Measurements from ENCODE around the gene YY1.
A peak's percentile ranks its signal among the peaks of the same experiment; 100 is the strongest.

Gene YY1

DNA sequence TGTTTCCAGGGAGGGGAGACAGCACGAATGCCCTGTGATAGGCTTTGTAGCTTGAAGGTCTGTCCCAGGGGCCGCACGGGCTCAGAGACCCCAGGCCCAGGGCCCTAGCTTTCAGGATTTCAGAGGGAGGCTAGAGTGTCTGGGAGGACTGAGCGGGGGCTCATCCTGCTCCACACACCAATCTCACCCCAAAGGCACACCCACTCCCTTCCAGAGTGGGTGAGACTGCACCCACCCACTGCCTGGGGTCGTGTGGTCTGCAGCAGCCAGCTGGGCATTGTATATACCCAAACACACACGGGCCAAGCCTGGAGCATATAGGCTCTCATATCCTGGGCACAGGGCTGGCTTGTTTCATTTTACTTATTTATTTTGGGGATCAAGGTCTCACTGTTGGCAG is 78.4 kb downstream of the YY1 start:
- no peaks in the 10 kb centered on the region for H3K9me3 ChIP-seq (ENCODE audit: low read length)
- no peaks in the 10 kb centered on the region for H3K36me3 ChIP-seq (ENCODE audit: insufficient read depth, low read length)
- H3K79me2 ChIP-seq (ENCODE audit: insufficient read depth, low read length): no peaks in the 10 kb centered on the region
- H3F3A ChIP-seq (ENCODE audit: insufficient read depth, low read length): no peaks in the 10 kb centered on the region
- no peaks in the 10 kb centered on the region for H3K9me2 ChIP-seq (ENCODE audit: low read depth, low read length)
- H4K20me1 ChIP-seq (ENCODE audit: insufficient read depth, low read length): no peaks in the 10 kb centered on the region
- TF ChIP-seq, protein P1, sequence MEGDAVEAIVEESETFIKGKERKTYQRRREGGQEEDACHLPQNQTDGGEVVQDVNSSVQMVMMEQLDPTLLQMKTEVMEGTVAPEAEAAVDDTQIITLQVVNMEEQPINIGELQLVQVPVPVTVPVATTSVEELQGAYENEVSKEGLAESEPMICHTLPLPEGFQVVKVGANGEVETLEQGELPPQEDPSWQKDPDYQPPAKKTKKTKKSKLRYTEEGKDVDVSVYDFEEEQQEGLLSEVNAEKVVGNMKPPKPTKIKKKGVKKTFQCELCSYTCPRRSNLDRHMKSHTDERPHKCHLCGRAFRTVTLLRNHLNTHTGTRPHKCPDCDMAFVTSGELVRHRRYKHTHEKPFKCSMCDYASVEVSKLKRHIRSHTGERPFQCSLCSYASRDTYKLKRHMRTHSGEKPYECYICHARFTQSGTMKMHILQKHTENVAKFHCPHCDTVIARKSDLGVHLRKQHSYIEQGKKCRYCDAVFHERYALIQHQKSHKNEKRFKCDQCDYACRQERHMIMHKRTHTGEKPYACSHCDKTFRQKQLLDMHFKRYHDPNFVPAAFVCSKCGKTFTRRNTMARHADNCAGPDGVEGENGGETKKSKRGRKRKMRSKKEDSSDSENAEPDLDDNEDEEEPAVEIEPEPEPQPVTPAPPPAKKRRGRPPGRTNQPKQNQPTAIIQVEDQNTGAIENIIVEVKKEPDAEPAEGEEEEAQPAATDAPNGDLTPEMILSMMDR (IDR thresholded peaks at IDR 0.05; ENCODE audit: low read length): no peak
- no peak for TF ChIP-seq EZH2 (IDR thresholded peaks at IDR 0.05; ENCODE audit: borderline replicate concordance, low read length)
- H3K27ac ChIP-seq (ENCODE audit: low read depth, low read length, poor library complexity, severe bottlenecking): no peak overlapping the region
- no peak overlapping the region for H3K9ac ChIP-seq (ENCODE audit: low read length)
- H3K27me3 ChIP-seq (ENCODE audit: insufficient read depth, low read length): peaks cover 4% of the 10 kb centered on the region; the same call in 1 of the 2 replicates
- peaks cover under 1% of the 10 kb centered on the region for H3K4me1 ChIP-seq (ENCODE audit: insufficient read depth, low read length, severe bottlenecking)
- no peak overlapping the region for H3K4me2 ChIP-seq (ENCODE audit: low read length)
- no peak overlapping the region for H3K4me3 ChIP-seq (ENCODE audit: low read depth, low read length, poor library complexity, severe bottlenecking)
- no peak overlapping the region for H2AFZ ChIP-seq (ENCODE audit: low read length)

DNA sequence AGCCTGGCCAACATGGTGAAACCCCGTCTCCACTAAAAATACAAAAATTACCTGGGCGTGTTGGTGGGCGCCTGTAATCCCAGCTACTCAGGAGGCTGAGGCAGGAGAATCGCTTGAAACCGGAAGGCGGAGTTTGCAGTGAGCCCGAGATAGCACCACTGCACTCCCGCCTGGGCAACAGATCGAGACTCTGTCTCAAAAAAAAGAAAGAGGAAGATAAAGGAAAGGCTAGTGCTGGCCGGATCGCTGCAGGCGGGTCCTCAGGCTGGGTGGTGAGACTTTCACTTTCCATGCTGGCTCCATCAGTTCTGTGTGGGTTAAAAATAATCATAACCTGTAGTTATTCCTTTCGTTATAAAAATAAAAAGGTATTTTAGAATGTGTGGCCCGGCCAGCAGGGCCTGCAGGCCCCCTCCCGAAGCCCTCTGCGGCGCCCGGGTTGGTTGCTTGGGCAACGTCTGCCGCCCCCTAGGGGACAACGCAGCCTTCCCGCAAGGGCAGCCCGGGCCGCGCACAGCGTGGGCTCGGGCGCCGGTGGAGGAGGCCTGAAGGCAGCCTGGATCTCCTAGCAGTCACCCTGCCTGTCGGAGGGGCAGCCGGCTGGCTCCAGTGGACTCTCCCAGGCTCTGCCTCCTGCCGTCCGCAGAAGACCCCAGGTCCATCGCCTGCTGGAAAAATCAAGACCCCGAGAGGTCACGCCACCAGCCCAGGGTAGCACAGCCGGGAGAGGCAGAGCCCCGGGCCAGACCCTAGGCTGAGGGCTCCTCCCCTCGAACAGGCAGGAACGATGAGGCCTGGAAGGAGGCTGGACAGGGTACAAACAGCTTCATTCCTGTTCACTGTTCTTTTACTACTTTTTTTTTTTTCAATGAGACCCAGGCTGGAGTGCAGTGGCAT is 79.2 kb downstream of the YY1 start:
- H3K9me2 ChIP-seq (ENCODE audit: low read depth, low read length): no peaks in the 10 kb centered on the region
- no peak for TF ChIP-seq EZH2 (IDR thresholded peaks at IDR 0.05; ENCODE audit: borderline replicate concordance, low read length)
- TF ChIP-seq, protein P1 (IDR thresholded peaks at IDR 0.05; ENCODE audit: low read length): peak; percentile 79
- H4K20me1 ChIP-seq (ENCODE audit: insufficient read depth, low read length): no peaks in the 10 kb centered on the region
- no peaks in the 10 kb centered on the region for H3K79me2 ChIP-seq (ENCODE audit: insufficient read depth, low read length)
- no peak overlapping the region for H3K9ac ChIP-seq (ENCODE audit: low read length)
- H2AFZ ChIP-seq (ENCODE audit: low read length): no peak overlapping the region
- H3K4me3 ChIP-seq (ENCODE audit: low read depth, low read length, poor library complexity, severe bottlenecking): peak overlapping the region; percentile 10
- H3K36me3 ChIP-seq (ENCODE audit: insufficient read depth, low read length): no peaks in the 10 kb centered on the region
- peak overlapping the region; percentile 20; the same call in 1 of the 2 replicates for H3K4me2 ChIP-seq (ENCODE audit: low read length)
- no peaks in the 10 kb centered on the region for H3F3A ChIP-seq (ENCODE audit: insufficient read depth, low read length)
- no peaks in the 10 kb centered on the region for H3K9me3 ChIP-seq (ENCODE audit: low read length)
- no peak overlapping the region for H3K27ac ChIP-seq (ENCODE audit: low read depth, low read length, poor library complexity, severe bottlenecking)
- no peaks in the 10 kb centered on the region for H3K4me1 ChIP-seq (ENCODE audit: insufficient read depth, low read length, severe bottlenecking)
- H3K27me3 ChIP-seq (ENCODE audit: insufficient read depth, low read length): peaks cover 4% of the 10 kb centered on the region; the same call in 1 of the 2 replicates

DNA sequence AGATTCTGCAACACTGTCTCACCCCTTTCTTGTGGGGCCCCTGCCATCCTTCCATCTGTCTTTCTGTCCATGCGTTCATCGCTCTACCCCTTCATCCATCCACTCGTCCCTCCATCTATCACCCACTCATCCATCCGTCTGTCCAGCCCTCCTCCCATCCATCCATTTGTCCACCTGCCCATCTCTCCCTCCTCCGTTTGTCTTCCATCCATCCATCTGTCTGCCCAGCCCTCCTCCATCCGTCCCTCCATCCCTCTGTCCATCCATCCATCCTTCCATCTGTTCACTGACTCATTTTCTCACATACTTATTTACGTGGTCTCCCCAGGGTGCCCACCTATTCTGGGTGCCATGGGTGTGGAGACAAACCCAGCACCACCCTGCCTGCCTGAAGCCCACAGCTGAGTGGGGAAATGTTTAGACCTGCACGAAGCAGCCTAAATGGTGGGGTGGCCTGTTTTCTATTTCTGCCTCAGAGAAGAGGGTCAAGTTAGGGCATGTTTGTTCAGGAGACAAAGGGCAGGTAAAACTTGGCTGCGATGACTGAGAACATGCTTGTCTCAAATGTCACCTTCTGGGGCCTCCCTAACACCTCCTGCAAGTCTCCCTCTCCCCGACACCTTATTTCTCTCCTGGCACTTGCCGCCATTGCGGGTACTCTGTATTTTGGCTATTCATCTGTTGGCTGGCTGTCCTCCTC is 81.4 kb downstream of the YY1 start:
- H3F3A ChIP-seq (ENCODE audit: insufficient read depth, low read length): no peaks in the 10 kb centered on the region
- H3K9me2 ChIP-seq (ENCODE audit: low read depth, low read length): no peaks in the 10 kb centered on the region
- no peak overlapping the region for H2AFZ ChIP-seq (ENCODE audit: low read length)
- no peaks in the 10 kb centered on the region for H3K9me3 ChIP-seq (ENCODE audit: low read length)
- no peak overlapping the region for H3K4me3 ChIP-seq (ENCODE audit: low read depth, low read length, poor library complexity, severe bottlenecking)
- H4K20me1 ChIP-seq (ENCODE audit: insufficient read depth, low read length): no peaks in the 10 kb centered on the region
- H3K36me3 ChIP-seq (ENCODE audit: insufficient read depth, low read length): no peaks in the 10 kb centered on the region
- no peak overlapping the region for H3K27ac ChIP-seq (ENCODE audit: low read depth, low read length, poor library complexity, severe bottlenecking)
- peaks cover 7% of the 10 kb centered on the region; the same call in 1 of the 2 replicates for H3K27me3 ChIP-seq (ENCODE audit: insufficient read depth, low read length)
- no peak for TF ChIP-seq EZH2 (IDR thresholded peaks at IDR 0.05; ENCODE audit: borderline replicate concordance, low read length)
- TF ChIP-seq, protein P1 (IDR thresholded peaks at IDR 0.05; ENCODE audit: low read length): no peak
- no peak overlapping the region for H3K4me2 ChIP-seq (ENCODE audit: low read length)
- H3K9ac ChIP-seq (ENCODE audit: low read length): no peak overlapping the region
- H3K4me1 ChIP-seq (ENCODE audit: insufficient read depth, low read length, severe bottlenecking): no peaks in the 10 kb centered on the region
- H3K79me2 ChIP-seq (ENCODE audit: insufficient read depth, low read length): no peaks in the 10 kb centered on the region
